Mononuclear cell (primary cell): Measurements from ENCODE around the gene FAM107B. TPM values are rescaled to one million over a fixed set of nuclear protein-coding genes. Genes with fewer than 3 reads are reported as not detected.
"Not testable (repeated sequence)": the region's sequence is repeated elsewhere in the genome, so short reads cannot be mapped to it uniquely, and the experiment has no call there.

Experiments
- H3K27me3 ChIP-seq: 2 replicates; pipeline ENCODE4 v1.6.0; 2011; ENCODE audit warnings: low read length, control low read depth; ENCODE audit not compliant: insufficient read depth
- H3K4me1 ChIP-seq: 2 replicates; pipeline ENCODE4 v1.5.1; 2011; ENCODE audit warnings: mild to moderate bottlenecking, low read length, control low read depth; ENCODE audit not compliant: insufficient read depth
- H3K4me3 ChIP-seq: 2 replicates; pipeline ENCODE4 v1.5.1; 2011; ENCODE audit warnings: mild to moderate bottlenecking, low read length, moderate library complexity
- H3K9me3 ChIP-seq: 2 replicates; pipeline ENCODE4 v1.5.1; 2011; ENCODE audit warnings: low read depth, mild to moderate bottlenecking, control low read depth, low read length
- total RNA-seq: library from RNA; depleted of rRNA; stranded (reverse); fragments of >200 nt; gene quantifications from one replicate; pipeline ENCODE4 v1.2.3, GENCODE V29; 2012

FAM107B gene
- total RNA-seq, 1 donor = 267 TPM

DNA sequence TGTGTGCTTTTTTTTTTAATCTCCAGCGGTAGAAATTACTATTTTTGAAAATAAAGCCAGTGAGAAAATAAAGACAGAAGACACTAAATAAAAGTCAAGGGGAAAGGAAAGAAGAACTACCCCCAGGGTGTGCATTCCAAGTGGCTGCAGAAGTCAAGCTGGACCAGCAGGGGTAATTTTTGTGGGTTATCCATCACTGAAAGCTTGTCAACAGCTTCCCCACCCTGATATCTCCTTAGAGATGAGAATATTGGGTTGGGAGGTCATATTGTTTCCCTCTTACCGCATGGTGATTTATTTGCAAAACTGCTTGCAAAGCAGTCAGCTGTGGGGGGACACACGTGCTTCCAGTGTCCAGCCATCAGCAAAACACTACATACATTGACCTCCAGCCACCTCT is 46.4 kb downstream of the FAM107B start:
- Histone ChIP-seq H3K27me3 (no peaks in the 10 kb centered on the region), H3K4me1 (peaks cover 18% of the 10 kb centered on the region), H3K4me3 (no peak overlapping the region), H3K9me3 (no peaks in the 10 kb centered on the region)

DNA sequence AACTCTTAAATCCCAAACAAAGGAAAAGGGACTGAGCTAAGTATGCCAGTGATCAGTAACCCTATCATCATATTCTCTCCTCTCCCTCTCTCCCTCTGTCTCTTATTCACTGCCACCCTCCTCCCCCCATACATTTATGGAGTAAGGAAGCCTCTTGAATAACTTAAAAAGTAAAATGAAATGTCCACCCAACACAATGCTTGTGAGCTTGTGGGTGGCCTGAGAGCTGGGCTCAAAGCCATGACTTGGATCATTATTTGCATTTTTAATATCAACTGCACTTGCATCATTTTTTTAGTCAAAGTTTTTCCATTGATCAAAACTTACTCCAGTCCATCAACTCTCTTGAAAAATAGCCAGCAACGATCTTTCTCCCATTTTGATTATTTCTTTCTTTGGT is 46.8 kb downstream of the FAM107B start:
- Histone ChIP-seq H3K4me3 (no peak overlapping the region), H3K27me3 (no peaks in the 10 kb centered on the region), H3K9me3 (no peaks in the 10 kb centered on the region), H3K4me1 (peaks cover 22% of the 10 kb centered on the region)

DNA sequence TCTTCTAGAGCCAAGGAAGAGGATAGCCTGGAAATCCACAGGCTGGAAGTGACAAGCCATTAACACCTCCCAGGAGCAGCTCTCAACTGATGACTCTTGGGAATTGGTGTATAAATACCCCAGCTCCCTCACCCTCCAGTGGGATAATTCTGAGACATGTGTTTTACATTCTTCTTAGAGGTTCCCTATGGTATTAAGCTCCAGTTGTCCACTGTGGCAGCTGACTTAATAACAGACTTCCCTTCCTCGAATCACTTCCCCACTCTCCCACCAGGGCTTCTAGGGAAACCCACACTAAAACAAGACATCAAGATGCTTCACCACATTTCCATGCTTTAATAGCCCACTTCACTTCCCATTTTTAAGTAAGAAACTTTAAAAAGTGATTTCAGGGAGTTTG is 47.2 kb downstream of the FAM107B start:
- Histone ChIP-seq H3K9me3 (no peaks in the 10 kb centered on the region), H3K27me3 (no peaks in the 10 kb centered on the region), H3K4me3 (no peak overlapping the region), H3K4me1 (peaks cover 24% of the 10 kb centered on the region)

DNA sequence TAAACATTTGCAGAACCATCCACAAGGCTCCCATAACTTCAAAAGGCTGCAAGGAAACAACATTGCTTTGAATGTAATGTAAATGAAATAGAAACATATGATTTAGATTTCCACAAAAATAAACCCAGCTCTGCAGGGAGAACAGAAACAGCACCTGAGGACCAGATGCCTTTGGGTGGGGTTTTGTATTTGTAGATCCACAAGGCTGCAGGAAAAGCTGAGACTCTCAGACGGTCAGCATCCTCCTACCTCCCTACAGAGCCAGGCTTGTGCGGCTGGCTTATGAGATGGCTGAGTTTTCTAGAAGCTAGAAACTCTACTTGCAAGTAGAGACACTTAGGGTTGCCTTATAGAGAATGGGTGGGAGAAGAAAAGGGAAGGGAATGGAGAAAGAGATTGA is 49.8 kb downstream of the FAM107B start:
- no peak overlapping the region for H3K4me3 ChIP-seq
- H3K27me3 ChIP-seq = no peaks in the 10 kb centered on the region
- H3K9me3 ChIP-seq = no peaks in the 10 kb centered on the region
- peaks cover 24% of the 10 kb centered on the region for H3K4me1 ChIP-seq

DNA sequence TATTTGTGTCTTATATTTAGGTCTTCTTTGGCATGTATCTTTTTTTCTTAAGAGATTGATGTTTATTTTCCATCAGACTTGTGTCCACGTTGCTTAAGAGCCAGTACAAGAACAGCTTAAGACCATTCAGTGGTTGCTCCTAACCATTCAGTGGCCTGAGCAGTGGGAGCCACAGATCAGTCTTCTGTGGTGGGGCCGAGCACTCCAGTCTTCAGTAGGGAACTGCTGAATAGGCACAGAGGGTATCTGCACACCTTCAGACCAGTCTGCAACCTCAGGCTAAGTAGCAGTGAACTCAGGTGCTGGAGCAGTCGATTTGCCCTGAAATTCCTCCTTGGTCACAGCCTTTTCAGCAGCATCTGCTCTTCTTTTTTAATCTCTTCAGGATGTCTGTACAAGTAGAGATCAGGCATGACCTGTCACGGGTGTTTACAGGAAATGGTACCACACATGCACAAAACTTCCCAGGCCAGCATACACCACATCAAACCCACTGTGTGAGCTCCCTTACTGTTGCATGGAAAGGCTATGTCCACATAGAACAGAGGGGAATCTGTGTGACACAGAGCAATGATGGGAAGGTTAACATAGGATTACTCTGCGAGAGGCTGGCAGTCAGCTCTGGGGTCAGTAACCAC is 51.5 kb downstream of the FAM107B start:
- Histone ChIP-seq H3K4me3 (no peak overlapping the region), H3K4me1 (peaks cover 24% of the 10 kb centered on the region), H3K27me3 (no peaks in the 10 kb centered on the region), H3K9me3 (no peaks in the 10 kb centered on the region)

DNA sequence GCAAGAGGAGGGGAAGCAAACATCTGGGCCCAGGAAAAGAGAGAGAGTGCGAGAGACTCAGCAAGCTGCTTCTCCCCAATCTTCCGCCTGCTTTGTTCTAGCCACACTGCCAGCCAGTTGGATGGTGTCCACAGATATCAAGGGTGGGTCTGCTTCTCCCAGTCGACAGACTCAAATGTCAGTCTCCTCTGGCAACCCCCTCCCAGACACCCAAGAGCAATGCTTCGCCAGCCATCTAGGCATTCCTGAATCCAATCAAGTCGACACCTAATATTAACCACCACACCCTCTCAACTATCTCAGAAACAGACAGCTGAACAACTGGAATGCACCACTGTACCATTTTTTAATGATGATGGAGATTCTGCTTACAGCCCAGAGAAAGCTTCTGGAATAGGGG is 57.1 kb downstream of the FAM107B start:
- Histone ChIP-seq H3K9me3 (no peaks in the 10 kb centered on the region), H3K4me3 (no peak overlapping the region), H3K4me1 (no peaks in the 10 kb centered on the region), H3K27me3 (no peaks in the 10 kb centered on the region)

DNA sequence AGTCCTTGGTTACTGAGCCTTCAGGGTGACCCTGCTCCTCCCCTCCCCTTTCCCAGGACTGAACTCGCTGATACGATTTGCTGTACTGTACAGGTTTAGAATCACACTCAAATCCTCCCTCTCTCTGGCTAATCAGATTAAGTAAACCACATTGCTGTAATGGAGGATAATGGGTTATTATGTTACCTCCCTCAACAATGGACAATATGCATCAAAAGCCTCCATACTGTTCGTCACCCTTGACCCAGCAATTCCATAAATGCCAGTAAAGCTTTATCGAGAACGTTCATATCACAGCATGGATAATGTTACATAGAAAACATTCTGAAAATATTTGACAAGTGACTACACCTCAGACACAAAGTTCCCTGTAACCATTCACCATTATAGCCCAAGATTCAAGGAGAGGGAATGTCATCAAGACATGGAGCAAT is 61.7 kb downstream of the FAM107B start:
- Histone ChIP-seq H3K9me3 (no peaks in the 10 kb centered on the region), H3K4me1 (no peaks in the 10 kb centered on the region)

DNA sequence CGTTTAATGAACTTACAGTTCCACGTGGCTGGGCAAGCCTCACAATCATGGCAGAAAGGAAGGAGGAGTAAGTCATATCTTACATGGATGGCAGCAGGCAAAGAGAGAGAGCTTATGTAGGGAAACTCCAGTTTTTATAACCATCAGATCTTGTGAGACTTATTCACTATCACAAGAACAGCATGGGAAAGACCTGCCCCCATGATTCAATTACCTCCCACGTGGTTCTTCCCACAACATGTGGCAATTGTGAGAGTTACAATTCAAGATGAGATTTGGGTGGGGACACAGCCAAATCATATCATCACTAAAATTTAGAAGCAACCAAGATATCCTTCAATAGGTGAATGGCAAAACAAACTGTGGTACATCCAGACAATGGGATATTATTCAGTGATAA is 65.4 kb downstream of the FAM107B start:
- peaks cover 17% of the 10 kb centered on the region for H3K4me1 ChIP-seq
- H3K9me3 ChIP-seq, H3K27me3 ChIP-seq, H3K4me3 ChIP-seq: not testable (repeated sequence)

More for the DNA sequence above, 61.7 kb downstream of the FAM107B start:
- no peaks in the 10 kb centered on the region for H3K27me3 ChIP-seq
- no peak overlapping the region for H3K4me3 ChIP-seq

DNA sequence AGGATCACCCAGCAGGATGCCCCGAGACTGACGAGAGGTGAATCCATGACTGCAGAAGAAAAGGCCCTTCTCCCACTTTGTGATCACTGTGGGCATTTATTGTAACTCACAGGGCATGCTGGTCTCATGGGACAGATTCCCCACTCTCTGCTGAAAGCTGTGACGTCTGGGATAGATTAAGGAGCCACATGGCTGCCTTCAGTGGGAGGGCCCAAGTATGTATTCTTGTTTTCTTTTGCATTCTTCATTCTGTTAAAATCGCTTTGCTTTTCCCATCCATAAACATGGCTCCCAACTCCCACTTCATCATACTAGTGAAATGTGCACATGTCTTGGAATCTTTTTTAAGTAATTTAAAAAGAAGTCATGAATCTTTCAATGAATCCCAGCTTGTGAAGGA is 67.2 kb downstream of the FAM107B start:
- H3K4me1 ChIP-seq = peaks cover 17% of the 10 kb centered on the region
- no peaks in the 10 kb centered on the region for H3K9me3 ChIP-seq
- H3K4me3 ChIP-seq = no peak overlapping the region
- H3K27me3 ChIP-seq = no peaks in the 10 kb centered on the region

DNA sequence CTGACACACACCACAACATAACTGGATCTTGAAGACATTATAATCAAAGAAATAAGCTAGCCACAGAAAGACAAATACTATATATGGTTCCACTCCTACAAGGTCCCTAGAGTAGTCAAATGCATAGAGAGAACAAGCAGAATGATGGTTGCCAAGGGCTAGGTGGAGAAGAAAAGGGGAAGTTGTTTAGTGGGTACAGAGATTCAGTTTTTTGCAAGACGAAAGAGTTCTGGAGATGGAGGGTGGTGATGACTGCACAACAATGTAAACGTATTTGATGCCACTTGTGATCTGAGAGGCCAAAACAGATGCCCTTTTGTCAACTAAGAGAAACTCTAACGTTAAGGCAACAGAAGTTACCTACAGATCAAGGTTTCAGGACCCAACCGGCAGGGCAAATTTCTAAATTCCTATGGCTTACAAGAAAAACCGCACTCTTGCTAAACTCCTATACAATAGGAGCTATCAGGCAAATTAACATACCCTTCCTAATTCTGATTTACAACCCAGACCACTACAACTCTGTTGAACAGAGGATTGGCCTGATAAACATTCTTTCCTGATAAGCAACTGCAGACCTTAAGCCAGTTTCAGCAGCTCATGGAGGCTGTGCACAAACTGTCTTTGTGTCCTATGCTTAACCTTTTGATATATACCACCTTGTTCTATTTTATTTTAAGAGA is 69.0 kb downstream of the FAM107B start:
- H3K27me3 ChIP-seq = no peaks in the 10 kb centered on the region
- H3K4me3 ChIP-seq = no peak overlapping the region
- H3K4me1 ChIP-seq = peaks cover 17% of the 10 kb centered on the region
- H3K9me3 ChIP-seq = no peaks in the 10 kb centered on the region

DNA sequence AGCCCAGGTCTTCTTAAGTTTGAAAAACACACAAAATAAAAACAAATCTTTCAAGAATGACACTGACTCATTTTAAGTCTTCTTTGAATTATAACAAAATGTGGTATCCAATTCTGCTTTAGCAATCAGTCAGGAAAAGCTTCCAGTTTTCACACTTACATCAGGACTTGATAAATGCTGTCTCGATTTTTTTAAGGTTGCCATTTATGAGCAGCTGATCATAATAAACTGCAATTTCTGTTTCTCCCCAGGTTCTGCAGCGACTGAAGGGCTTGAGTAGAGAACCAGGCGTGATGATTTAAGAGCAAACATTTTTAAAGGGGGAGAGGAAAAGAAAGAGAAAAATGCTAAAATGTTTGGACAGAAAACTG is 71.1 kb downstream of the FAM107B start:
- Histone ChIP-seq H3K4me3 (no peak overlapping the region), H3K27me3 (no peaks in the 10 kb centered on the region), H3K4me1 (peaks cover 17% of the 10 kb centered on the region), H3K9me3 (no peaks in the 10 kb centered on the region)

DNA sequence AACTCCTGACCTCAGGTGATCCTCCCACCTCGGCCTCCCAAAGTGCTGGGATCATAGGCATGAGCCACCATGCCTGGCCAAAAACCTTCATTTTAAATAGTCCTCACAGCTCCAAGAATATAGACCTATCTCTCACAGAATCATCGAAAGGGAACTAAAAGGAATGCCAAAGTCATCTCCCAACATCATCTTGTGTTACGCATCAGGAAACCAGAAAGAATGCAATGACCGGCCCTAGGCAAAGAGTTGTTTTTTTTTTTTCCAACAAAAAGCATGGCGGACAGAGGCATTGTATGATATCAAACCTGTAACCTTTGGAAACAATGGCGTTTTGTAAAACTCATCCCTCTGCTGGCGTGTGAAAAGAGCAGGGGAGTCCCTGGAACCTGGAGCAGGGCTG is 73.2 kb downstream of the FAM107B start:
- Histone ChIP-seq H3K4me1 (peaks cover 17% of the 10 kb centered on the region), H3K27me3 (no peaks in the 10 kb centered on the region), H3K4me3 (no peak overlapping the region), H3K9me3 (no peaks in the 10 kb centered on the region)

DNA sequence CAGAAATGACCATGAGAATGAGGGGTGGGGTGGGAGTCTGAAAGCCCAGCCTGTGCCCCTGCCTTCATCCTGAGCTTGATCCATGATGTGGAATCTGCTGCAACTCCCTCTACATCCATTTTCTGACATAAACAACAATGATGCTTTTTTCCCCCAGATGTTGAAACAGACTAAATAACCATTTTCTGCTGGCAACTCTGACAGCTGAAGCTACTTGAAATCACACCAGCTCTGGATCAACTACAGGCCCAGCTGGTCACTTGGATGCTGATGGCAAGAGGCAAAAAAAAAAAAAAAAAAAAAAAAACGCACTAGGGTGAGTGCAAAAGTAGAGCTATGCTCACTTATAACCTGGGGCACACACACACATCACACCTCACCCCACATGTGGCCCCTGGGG is 74.2 kb downstream of the FAM107B start:
- H3K9me3 ChIP-seq = no peaks in the 10 kb centered on the region
- peaks cover 14% of the 10 kb centered on the region for H3K4me1 ChIP-seq
- no peaks in the 10 kb centered on the region for H3K27me3 ChIP-seq
- H3K4me3 ChIP-seq = no peak overlapping the region

DNA sequence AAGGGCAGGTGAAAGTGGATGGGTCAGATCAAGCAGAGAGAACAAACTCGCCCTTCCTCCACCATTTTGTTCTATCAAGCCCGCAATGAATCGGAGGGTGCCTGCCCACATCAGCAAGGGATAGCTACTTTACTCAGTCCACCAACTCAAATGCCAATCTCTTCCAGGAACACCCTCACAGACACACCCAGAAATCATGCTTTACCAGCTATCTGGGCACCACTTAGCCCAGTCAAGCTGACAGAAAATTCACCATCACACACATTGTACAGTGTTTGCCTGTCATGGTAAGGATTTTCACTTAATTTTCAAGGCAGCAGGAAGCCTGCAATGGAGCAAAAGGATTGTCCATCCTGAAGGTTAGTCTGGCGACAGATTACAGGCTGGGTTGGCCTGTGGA is 75.2 kb downstream of the FAM107B start:
- Histone ChIP-seq H3K27me3 (no peaks in the 10 kb centered on the region), H3K4me3 (no peak overlapping the region), H3K9me3 (no peaks in the 10 kb centered on the region), H3K4me1 (peaks cover 6% of the 10 kb centered on the region)

DNA sequence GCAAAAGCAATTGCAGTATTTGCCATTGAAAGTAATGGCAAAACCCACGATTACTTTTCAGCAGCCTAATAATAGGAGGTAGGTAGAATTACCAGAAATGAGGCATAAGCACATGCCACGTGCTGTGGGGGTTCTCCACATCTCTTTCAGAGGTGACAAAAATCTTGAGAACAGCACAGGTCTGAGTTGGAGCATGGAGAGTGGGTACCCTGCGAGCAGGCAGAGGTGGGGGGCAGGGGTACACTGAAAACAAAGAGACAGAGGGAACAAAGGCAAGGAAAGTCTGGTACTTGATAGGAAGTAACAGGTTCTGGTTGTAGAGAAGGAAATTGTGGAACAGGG is 75.9 kb downstream of the FAM107B start:
- Histone ChIP-seq H3K9me3 (no peaks in the 10 kb centered on the region), H3K4me1 (peaks cover 6% of the 10 kb centered on the region), H3K27me3 (no peaks in the 10 kb centered on the region), H3K4me3 (no peak overlapping the region)

DNA sequence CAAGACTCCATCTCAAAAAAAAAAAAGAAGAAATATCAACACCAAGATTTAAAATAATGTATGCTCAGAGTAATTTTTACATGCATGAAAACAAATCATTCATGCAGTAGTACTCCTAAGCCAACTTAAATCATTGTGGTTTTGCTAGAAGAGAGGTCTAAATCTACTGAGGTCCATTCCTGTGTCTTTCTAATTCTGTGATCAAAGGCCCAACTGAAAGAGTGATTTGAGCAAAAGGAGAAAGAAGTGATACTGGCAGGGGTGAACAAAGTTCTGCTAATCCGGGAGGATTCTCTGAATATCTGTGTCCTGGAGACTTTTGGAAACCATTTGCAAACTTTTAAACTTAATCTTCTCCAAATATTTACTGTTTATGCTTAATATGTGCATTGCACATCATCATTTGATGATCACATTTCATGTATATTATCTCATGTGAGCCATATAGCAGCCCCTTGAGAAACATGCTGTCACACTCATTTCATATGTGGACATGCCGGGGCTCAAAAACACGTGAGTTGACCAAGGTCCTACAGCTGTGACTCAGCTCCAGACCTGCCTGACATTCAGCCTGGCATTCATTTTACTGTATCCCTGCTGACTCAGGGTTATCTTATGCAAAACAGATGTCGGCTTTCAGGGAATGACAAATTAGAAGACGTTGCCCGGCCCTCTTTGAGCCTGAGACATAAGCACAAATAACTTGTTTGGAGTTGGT is 76.4 kb downstream of the FAM107B start:
- peaks cover 6% of the 10 kb centered on the region for H3K4me1 ChIP-seq
- H3K27me3 ChIP-seq = no peaks in the 10 kb centered on the region
- H3K4me3 ChIP-seq = no peak overlapping the region
- no peaks in the 10 kb centered on the region for H3K9me3 ChIP-seq
